GM19467 (cell line): Measurements from ENCODE around the gene ATF6.
"Not testable (repeated sequence)": the region's sequence is repeated elsewhere in the genome, so short reads cannot be mapped to it uniquely, and the experiment has no call there.

ENCODE experiments used
- ATAC-seq: cut with Tn5 transposase; IDR thresholded peaks from one replicate; pipeline ENCODE4 v1.9.1; 2021; ENCODE audit warnings: mild to moderate bottlenecking, moderate library complexity; ENCODE audit not compliant: unreplicated experiment

Gene ATF6, protein sequence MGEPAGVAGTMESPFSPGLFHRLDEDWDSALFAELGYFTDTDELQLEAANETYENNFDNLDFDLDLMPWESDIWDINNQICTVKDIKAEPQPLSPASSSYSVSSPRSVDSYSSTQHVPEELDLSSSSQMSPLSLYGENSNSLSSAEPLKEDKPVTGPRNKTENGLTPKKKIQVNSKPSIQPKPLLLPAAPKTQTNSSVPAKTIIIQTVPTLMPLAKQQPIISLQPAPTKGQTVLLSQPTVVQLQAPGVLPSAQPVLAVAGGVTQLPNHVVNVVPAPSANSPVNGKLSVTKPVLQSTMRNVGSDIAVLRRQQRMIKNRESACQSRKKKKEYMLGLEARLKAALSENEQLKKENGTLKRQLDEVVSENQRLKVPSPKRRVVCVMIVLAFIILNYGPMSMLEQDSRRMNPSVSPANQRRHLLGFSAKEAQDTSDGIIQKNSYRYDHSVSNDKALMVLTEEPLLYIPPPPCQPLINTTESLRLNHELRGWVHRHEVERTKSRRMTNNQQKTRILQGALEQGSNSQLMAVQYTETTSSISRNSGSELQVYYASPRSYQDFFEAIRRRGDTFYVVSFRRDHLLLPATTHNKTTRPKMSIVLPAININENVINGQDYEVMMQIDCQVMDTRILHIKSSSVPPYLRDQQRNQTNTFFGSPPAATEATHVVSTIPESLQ

GRCh38 chr1:161766102-161766981 is at the start of gene ATF6:
Gene ATF6, plus strand, starts transcription at chr1:161766320. Its CDS starts 41 bp downstream, at chr1:161766361.
- ATAC-seq, result peak; percentile 46

- ATAC-seq, result peak; percentile 41
Measured at GRCh38 chr1:161718559-161719324, 47.4 kb upstream of the ATF6 start.

DNA sequence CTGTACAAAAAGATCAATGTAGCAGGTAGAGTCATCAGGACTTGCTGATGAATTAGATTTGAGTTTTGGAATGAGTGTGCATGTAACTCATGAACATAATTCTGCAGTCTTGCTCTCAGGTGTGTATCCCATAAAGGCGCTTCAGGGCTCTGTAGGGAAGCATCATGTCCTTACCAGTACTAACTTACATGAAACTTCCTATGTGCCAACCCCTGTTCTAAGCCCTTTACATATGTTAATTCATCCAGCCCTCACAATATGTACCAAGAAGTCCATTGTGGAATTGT is 46.9 kb upstream of the ATF6 start:
- peak; percentile 24 for ATAC-seq

- no peak for ATAC-seq
Measured at GRCh38 chr1:161720422-161720821, 45.7 kb upstream of the ATF6 start.

DNA sequence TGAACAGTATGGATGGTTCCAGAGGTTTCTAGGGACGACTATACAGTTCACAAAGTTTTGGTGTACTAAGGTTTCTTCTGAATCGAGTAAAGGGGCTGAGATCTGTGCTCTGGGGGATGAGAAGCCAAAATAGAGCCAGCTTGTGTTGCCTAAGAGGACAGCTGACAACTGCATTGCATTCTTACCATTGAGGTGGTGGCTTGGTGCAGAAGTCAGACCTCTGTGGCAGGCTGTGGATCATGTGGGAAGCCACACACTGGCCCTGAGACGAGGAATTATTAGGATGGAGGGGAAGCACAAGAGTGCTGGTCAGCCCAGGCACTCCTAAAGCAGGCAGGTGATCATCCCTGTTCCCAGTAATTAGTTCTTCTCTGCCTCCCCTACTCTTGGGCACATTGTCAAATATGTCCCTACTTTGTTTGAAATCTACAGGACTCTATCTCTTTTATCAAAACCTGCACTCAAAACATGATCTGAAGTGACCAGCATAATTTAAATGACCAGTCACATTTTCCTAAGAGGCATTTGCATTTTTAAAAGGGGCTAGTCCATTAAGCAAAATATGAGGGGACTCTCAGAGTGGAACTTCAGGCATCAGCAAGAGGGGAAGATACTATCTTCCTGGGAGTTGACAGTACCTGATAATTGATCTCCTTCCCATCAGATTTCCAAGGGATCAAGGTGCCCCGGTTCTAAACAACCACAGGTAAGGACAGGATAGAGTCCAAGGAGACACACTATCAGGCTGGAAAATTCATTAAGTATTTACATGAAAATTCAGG is 45.0 kb upstream of the ATF6 start, which contains the start of gene FCRLB:
Gene FCRLB (plus strand): TSS at position 589 of the 782 bp plus-strand sequence. CDS start 1,129 bp downstream, outside the sequence.
- no peak for ATAC-seq

DNA sequence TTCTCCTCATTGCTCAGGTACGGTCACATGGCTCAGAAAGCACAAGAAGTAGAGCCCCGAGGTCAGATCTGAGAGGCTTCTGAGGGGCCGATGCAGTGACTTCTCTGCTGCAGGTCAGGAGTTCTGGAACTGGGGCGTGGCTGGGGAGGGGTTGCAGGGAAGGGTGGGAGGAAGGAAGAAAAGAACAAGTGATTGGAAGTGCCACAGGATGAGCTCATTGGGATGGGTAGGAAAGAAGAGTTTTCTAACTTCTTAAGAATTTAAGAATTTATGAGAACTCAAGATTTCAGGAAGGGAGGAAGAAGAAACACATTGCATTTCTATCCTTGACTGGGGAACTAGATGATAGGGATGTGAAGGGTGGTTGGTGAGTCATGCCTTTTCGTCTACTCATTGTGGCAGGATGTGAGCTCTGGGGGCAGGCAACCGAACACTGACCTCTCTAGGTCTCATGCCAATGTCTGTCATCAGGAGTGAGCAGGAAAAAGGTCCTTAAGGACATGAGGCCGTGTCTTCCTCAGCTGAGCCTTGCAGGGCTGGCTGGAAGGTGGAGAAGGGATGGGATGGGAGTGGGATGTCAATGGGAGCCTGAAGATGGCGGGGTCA is 44.3 kb upstream of the ATF6 start:
- ATAC-seq, result no peak

GRCh38 chr1:161722406-161722805 is 43.7 kb upstream of the ATF6 start:
- no peak for ATAC-seq

GRCh38 chr1:161723459-161724141 is 42.5 kb upstream of the ATF6 start:
- no peak for ATAC-seq

- not testable (repeated sequence) for ATAC-seq
Measured at GRCh38 chr1:161725258-161725907, 40.7 kb upstream of the ATF6 start.

DNA sequence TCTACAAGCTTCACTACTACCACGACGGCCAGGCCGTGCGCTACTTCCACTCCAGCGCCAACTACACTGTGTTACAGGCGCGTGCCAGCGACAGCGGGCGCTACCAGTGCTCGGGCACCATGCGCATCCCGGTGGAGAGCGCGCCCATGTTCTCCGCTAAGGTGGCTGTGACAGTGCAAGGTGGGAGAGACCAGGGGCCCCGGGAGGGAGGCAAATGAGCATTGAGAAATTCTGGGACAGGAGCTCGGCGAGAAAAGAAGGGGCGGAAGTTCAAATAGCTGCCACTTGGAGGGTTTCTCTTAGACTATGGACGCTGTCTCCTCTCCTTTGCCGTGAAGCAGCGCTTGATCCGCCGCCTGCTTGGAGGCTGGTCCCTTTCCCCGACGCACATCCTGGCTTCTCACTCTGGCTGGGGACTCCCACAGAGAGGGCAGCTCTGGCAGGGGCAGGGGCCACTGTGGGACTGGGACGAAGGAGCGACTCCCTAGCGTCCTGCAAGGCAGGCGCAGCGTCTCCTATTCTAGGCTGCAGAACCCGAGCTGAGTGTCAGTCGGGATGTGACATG is 40.1 kb upstream of the ATF6 start:
- ATAC-seq, result no peak

GRCh38 chr1:161726473-161727255 is 39.5 kb upstream of the ATF6 start:
- peak; percentile 54 for ATAC-seq

DNA sequence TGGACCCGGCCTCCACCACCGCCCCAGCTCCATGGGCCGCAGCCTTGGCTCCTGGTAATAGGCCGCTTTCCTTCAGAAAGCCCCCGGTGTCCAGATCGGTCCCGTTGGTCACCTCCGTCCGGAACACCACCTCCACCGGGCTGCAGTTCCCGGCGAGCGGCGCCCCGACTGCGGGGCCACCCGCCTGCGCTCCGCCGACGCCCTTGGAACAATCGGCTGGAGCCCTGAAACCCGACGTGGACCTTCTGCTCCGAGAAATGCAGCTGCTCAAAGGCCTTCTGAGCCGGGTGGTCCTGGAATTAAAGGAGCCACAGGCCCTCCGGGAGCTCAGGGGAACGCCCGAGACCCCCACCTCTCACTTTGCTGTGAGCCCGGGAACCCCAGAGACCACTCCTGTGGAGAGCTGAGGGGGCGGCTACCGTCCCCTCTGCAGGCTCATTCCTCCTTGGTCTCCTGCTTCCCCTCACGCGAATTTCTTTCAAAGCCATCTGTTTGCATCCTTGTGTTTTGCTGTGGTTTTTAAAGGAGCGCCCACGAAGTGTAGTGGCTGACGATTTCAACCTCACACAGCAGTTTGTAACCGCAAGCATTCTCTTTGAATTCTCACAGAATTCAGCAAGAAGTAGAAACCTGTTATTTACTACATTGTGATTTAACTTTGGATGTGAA is 38.7 kb upstream of the ATF6 start:
- ATAC-seq, result no peak

GRCh38 chr1:161728376-161729226 is 37.5 kb upstream of the ATF6 start:
- ATAC-seq, result no peak

GRCh38 chr1:161730050-161730564 is 36.0 kb upstream of the ATF6 start:
- no peak for ATAC-seq

DNA sequence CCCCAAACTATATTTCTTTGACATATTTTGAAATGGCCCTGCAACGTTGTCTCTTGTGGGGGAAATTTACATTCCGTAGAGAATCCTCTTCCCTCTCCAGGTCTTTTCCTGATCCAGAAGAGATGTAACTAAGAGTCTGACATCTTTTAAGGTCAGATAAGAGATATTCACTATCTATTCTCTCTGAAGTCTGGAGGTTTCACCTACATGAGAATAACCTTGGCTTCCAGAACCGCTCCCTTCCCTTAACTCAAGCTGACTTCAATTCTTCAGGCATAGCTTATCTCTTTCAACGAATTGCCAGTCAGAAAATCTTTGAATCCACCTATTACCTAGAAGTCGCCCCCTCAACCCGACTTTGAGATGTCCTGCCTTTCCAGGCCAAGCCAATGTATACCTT is 34.9 kb upstream of the ATF6 start:
- ATAC-seq, result no peak
